ENCODE data around the gene KCNA5.

- TF ChIP-seq POLR2A (IDR thresholded peaks at IDR 0.05) (no peak), CTCF (IDR thresholded peaks at IDR 0.05) (no peak)
Observed at GRCh38 chr12:5068126-5068525, 24.4 kb downstream of the KCNA5 start.

Data from uterus (tissue), 2 donors.